ENCODE data around the gene ICAM4.

ICAM4 gene

GRCh38 chr19:10288662-10289166, 2.0 kb downstream of the ICAM4 start:
- peaks cover 11% of the 10 kb centered on the region; the same call in 1 of the 2 replicates for H3F3A ChIP-seq (ENCODE audit: insufficient read depth, low read length)
- H3K27ac ChIP-seq (ENCODE audit: low read length): no peak overlapping the region
- H3K4me1 ChIP-seq (ENCODE audit: low read length): peaks cover 32% of the 10 kb centered on the region
- peak overlapping the region; percentile 55 for H3K4me3 ChIP-seq (ENCODE audit: low read length)
- H4K20me1 ChIP-seq (ENCODE audit: insufficient read depth, low read length): no peaks in the 10 kb centered on the region
- DNase-seq: peak; percentile 55
- TF ChIP-seq EZH2 (optimal IDR thresholded peaks at IDR 0.05; ENCODE audit: low read depth, low read length): no peak
- no peak for TF ChIP-seq EZH2phosphoT487 (IDR thresholded peaks at IDR 0.05; ENCODE audit: low read length)
- TF ChIP-seq, protein P1, sequence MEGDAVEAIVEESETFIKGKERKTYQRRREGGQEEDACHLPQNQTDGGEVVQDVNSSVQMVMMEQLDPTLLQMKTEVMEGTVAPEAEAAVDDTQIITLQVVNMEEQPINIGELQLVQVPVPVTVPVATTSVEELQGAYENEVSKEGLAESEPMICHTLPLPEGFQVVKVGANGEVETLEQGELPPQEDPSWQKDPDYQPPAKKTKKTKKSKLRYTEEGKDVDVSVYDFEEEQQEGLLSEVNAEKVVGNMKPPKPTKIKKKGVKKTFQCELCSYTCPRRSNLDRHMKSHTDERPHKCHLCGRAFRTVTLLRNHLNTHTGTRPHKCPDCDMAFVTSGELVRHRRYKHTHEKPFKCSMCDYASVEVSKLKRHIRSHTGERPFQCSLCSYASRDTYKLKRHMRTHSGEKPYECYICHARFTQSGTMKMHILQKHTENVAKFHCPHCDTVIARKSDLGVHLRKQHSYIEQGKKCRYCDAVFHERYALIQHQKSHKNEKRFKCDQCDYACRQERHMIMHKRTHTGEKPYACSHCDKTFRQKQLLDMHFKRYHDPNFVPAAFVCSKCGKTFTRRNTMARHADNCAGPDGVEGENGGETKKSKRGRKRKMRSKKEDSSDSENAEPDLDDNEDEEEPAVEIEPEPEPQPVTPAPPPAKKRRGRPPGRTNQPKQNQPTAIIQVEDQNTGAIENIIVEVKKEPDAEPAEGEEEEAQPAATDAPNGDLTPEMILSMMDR (IDR thresholded peaks at IDR 0.05; ENCODE audit: low read length): no peak
- H3K36me3 ChIP-seq (replicated peaks; ENCODE audit: insufficient read depth, low read length): no peaks in the 10 kb centered on the region
- no peaks in the 10 kb centered on the region for H3K79me2 ChIP-seq (ENCODE audit: low read length)
- no peaks in the 10 kb centered on the region for H3K9me2 ChIP-seq (replicated peaks; ENCODE audit: insufficient read depth, low read length)
- H3K27me3 ChIP-seq (replicated peaks; ENCODE audit: insufficient read depth, low read length): peaks cover 29% of the 10 kb centered on the region
- no peaks in the 10 kb centered on the region for H3K9me3 ChIP-seq (replicated peaks; ENCODE audit: insufficient read depth, low read length)
- H2AFZ ChIP-seq (ENCODE audit: low read length): peak overlapping the region; percentile 78
- peak overlapping the region; percentile 9; the same call in 1 of the 2 replicates for H3K9ac ChIP-seq (ENCODE audit: low read length)
- H3K4me2 ChIP-seq (ENCODE audit: low read depth, low read length): peak overlapping the region; percentile 92

- H3K4me1 ChIP-seq (ENCODE audit: low read length): peaks cover 32% of the 10 kb centered on the region
- no peaks in the 10 kb centered on the region for H4K20me1 ChIP-seq (ENCODE audit: insufficient read depth, low read length)
- H3K9me3 ChIP-seq (replicated peaks; ENCODE audit: insufficient read depth, low read length): no peaks in the 10 kb centered on the region
- no peaks in the 10 kb centered on the region for H3K36me3 ChIP-seq (replicated peaks; ENCODE audit: insufficient read depth, low read length)
- TF ChIP-seq, protein P1 (IDR thresholded peaks at IDR 0.05; ENCODE audit: low read length): no peak
- TF ChIP-seq EZH2 (optimal IDR thresholded peaks at IDR 0.05; ENCODE audit: low read depth, low read length) (no peak), EZH2phosphoT487 (IDR thresholded peaks at IDR 0.05; ENCODE audit: low read length) (no peak)
- H3K4me3 ChIP-seq (ENCODE audit: low read length): peak overlapping the region; percentile 55
- H3F3A ChIP-seq (ENCODE audit: insufficient read depth, low read length): peaks cover 11% of the 10 kb centered on the region; the same call in 1 of the 2 replicates
- H3K9ac ChIP-seq (ENCODE audit: low read length): peak overlapping the region; percentile 9; the same call in 1 of the 2 replicates
- H3K79me2 ChIP-seq (ENCODE audit: low read length): no peaks in the 10 kb centered on the region
- H3K9me2 ChIP-seq (replicated peaks; ENCODE audit: insufficient read depth, low read length): no peaks in the 10 kb centered on the region
- peak overlapping the region; percentile 92 for H3K4me2 ChIP-seq (ENCODE audit: low read depth, low read length)
- no peak overlapping the region for H3K27ac ChIP-seq (ENCODE audit: low read length)
- peak overlapping the region; percentile 78 for H2AFZ ChIP-seq (ENCODE audit: low read length)
- H3K27me3 ChIP-seq (replicated peaks; ENCODE audit: insufficient read depth, low read length): peaks cover 29% of the 10 kb centered on the region
- DNase-seq: peak; percentile 83
Measured at GRCh38 chr19:10289167-10289835, 2.5 kb downstream of the ICAM4 start.

DNA sequence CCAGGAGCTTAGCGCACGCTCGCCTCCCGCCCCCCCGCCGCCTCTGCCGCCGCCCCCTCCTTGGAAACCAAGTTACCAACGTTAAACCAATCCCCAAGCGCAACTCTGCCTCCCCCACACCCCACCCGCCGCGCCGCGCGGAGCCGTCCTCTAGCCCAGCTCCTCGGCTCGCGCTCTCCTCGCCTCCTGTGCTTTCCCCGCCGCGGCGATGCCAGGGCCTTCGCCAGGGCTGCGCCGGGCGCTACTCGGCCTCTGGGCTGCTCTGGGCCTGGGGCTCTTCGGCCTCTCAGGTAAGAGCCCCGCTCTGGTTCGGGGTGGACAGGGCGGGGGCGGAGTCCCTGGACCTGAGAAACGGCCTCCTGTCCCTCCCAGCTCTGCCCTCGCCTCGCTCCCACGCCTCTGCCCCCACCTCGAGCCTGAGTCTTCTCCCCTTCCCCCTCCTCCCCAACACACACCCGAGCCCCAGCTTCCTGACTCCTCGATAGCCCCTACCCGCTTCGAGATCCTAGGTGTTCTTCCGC, 3.1 kb downstream of the ICAM4 start, which contains the start of gene ICAM5:
TSS of gene ICAM5 (plus strand) at position 117 of the 521 bp plus-strand sequence. CDS start at position 209, 92 bp downstream.
- peaks cover 29% of the 10 kb centered on the region for H3K27me3 ChIP-seq (replicated peaks; ENCODE audit: insufficient read depth, low read length)
- H3K4me2 ChIP-seq (ENCODE audit: low read depth, low read length): peak within 1 kb of the TSS; percentile 92
- H4K20me1 ChIP-seq (ENCODE audit: insufficient read depth, low read length): no peaks in the 10 kb centered on the region
- peak within 1 kb of the TSS; percentile 9; the same call in 1 of the 2 replicates for H3K9ac ChIP-seq (ENCODE audit: low read length)
- H2AFZ ChIP-seq (ENCODE audit: low read length): peak within 1 kb of the TSS; percentile 78
- DNase-seq: no peak
- H3K36me3 ChIP-seq (replicated peaks; ENCODE audit: insufficient read depth, low read length): no peaks in the 10 kb centered on the region
- H3K4me1 ChIP-seq (ENCODE audit: low read length): peaks cover 32% of the 10 kb centered on the region
- H3K79me2 ChIP-seq (ENCODE audit: low read length): no peaks in the 10 kb centered on the region
- no peaks in the 10 kb centered on the region for H3K9me2 ChIP-seq (replicated peaks; ENCODE audit: insufficient read depth, low read length)
- H3K27ac ChIP-seq (ENCODE audit: low read length): no peak within 1 kb of the TSS
- no peaks in the 10 kb centered on the region for H3K9me3 ChIP-seq (replicated peaks; ENCODE audit: insufficient read depth, low read length)
- TF ChIP-seq, protein P1 (IDR thresholded peaks at IDR 0.05; ENCODE audit: low read length): no peak
- TF ChIP-seq EZH2 (optimal IDR thresholded peaks at IDR 0.05; ENCODE audit: low read depth, low read length): no peak
- no peak for TF ChIP-seq EZH2phosphoT487 (IDR thresholded peaks at IDR 0.05; ENCODE audit: low read length)
- peak within 1 kb of the TSS; percentile 55 for H3K4me3 ChIP-seq (ENCODE audit: low read length)
- H3F3A ChIP-seq (ENCODE audit: insufficient read depth, low read length): peaks cover 11% of the 10 kb centered on the region; the same call in 1 of the 2 replicates

Data from MM.1S (cell line).